HEK293T (cell line): ENCODE data around the gene CCDC88C.
"Not testable (repeated sequence)": the region's sequence is repeated elsewhere in the genome, so short reads cannot be mapped to it uniquely, and the experiment has no call there.

Experiments used
- CTCF ChIA-PET: fragments of 350-600 bp; formaldehyde crosslinking; extraction: SDS; loops from one replicate; lab custom pipeline; 2021; ENCODE audit warnings: antibody characterized with exemption, inconsistent platforms; lab: Yijun Ruan, JAX
- POLR2A ChIA-PET: fragments of 350-600 bp; formaldehyde crosslinking; extraction: SDS; loops from one replicate; lab custom pipeline; 2020; ENCODE audit warnings: antibody characterized with exemption, inconsistent platforms; lab: Yijun Ruan, JAX
- DNase-seq: peaks from one replicate; pipeline ENCODE4 v3.0.0; 2012; ENCODE audit warnings: mixed read lengths; ENCODE audit errors: extremely low spot score
- ARNT ChIP-seq: fragments of 450-650 bp; IDR thresholded peaks from 2 replicates; pipeline ENCODE4 v1.6.1; 2017; ENCODE audit warnings: mild to moderate bottlenecking
- BHLHE40 ChIP-seq: fragments of 450-650 bp; IDR thresholded peaks from 2 replicates; pipeline ENCODE4 v1.6.1; 2016; ENCODE audit warnings: mild to moderate bottlenecking, moderate library complexity, borderline replicate concordance
- CTBP1 ChIP-seq: fragments of 450-650 bp; IDR thresholded peaks from 2 replicates; pipeline ENCODE4 v1.6.1; 2016; ENCODE audit warnings: borderline replicate concordance
- ELF4 ChIP-seq: fragments of 450-650 bp; IDR thresholded peaks from 2 replicates; pipeline ENCODE4 v1.6.1; 2017; ENCODE audit warnings: antibody characterized with exemption
- FOXA1 ChIP-seq: fragments of 450-650 bp; IDR thresholded peaks from 2 replicates; pipeline ENCODE4 v1.6.1; 2016; ENCODE audit warnings: mild to moderate bottlenecking
- FOXK2 ChIP-seq: fragments of 450-650 bp; IDR thresholded peaks from 2 replicates; pipeline ENCODE4 v1.6.1; 2016; ENCODE audit warnings: mild to moderate bottlenecking
- FOXM1 ChIP-seq: fragments of 450-650 bp; IDR thresholded peaks from 2 replicates; pipeline ENCODE4 v1.6.1; 2017; ENCODE audit warnings: mild to moderate bottlenecking, borderline replicate concordance
- HDGF ChIP-seq: fragments of 450-650 bp; IDR thresholded peaks from 2 replicates; pipeline ENCODE4 v1.6.1; 2017; ENCODE audit warnings: antibody characterized with exemption, borderline replicate concordance
- L3MBTL2 ChIP-seq: fragments of 450-650 bp; conservative IDR thresholded peaks from 2 replicates; pipeline ENCODE4 v1.6.1; 2016; ENCODE audit warnings: mild to moderate bottlenecking
- LEF1 ChIP-seq: fragments of 450-650 bp; IDR thresholded peaks from 2 replicates; pipeline ENCODE4 v1.6.1; 2017; ENCODE audit warnings: mild to moderate bottlenecking, borderline replicate concordance
- NFRKB ChIP-seq: fragments of 450-650 bp; IDR thresholded peaks from 2 replicates; pipeline ENCODE4 v1.6.1; 2016; ENCODE audit warnings: mild to moderate bottlenecking, moderate library complexity
- SP1 ChIP-seq: fragments of 450-650 bp; IDR thresholded peaks from 2 replicates; pipeline ENCODE4 v1.6.1; 2017
- SUZ12 ChIP-seq: fragments of 450-650 bp; IDR thresholded peaks from 2 replicates; pipeline ENCODE4 v1.6.1; 2016; ENCODE audit warnings: mild to moderate bottlenecking
- TARDBP ChIP-seq: fragments of 450-650 bp; IDR thresholded peaks from 2 replicates; pipeline ENCODE4 v1.6.1; 2016
- ZNF384 ChIP-seq: fragments of 450-650 bp; IDR thresholded peaks from 2 replicates; pipeline ENCODE4 v1.6.1; 2016
- TF ChIP-seq, protein P1 (sequence below): fragments of 450-650 bp; IDR thresholded peaks from 2 replicates; pipeline ENCODE4 v1.6.1; 2016

CCDC88C gene

DNA sequence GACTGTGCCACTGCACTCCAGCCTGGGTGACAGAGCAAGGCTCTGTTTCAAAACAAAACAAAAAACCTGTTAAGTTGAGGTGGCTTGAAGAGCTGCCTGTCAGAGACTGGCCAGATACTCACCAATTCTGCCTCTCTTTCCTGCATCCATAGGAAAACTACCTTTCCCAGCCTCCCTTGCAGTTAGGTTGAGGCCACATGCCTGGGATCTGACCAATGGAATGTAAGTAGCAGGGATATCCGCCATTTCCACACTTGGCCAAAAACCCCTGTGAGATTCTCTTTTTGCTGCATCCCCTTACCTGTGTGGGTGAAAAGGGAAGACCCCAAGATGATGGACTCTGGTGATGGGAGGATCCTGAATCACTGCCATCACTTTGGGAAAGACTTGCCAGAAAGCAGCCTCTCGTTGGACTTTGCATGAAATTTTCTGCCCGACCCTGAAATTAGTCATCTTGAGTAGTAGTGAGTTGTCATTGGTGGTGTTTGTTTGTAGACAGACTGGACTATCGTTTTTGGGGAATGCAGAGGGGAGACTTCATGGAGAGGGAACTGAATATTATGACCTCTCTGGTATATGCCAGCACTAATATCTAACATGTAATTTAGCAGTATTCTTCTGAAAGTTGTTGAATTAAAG lies 187.1 kb downstream of the CCDC88C start:
- no peak for DNase-seq
- ChIA-PET POLR2A (no interaction called here), CTCF (no interaction called here)
- no peak for TF ChIP-seq ARNT
- no peak for TF ChIP-seq BHLHE40
- no peak for TF ChIP-seq L3MBTL2
- no peak for TF ChIP-seq SUZ12
- TF ChIP-seq LEF1 = no peak
- no peak for TF ChIP-seq FOXK2
- TF ChIP-seq CTBP1 = no peak
- no peak for TF ChIP-seq SP1

DNA sequence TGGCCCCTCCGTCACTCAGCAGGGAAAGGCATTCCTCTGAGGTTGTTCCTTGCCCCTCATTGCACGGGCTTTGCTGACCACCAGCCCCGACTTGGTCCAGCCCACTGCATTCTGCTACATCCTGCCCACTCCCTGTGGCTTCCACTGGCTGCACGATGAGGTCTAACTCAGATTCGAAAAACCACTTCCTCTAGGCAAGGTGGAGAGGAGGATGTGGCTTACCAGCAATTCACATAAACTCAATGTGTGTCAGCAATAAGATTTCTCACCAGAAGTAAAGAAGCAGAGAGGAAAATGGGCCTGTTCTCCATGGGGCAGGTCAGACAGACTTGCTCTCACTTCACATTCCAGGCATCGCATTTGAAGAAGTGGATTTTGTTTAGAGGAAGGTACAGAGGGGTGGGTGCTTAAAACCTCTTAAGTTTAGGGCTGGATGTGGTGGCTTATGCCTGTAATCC lies 187.8 kb downstream of the CCDC88C start:
- CTCF ChIA-PET = no interaction called here
- DNase-seq = no peak
- TF ChIP-seq BHLHE40 (no peak), FOXM1 (no peak), CTBP1 (no peak), HDGF (no peak)
- POLR2A ChIA-PET = no interaction called here

DNA sequence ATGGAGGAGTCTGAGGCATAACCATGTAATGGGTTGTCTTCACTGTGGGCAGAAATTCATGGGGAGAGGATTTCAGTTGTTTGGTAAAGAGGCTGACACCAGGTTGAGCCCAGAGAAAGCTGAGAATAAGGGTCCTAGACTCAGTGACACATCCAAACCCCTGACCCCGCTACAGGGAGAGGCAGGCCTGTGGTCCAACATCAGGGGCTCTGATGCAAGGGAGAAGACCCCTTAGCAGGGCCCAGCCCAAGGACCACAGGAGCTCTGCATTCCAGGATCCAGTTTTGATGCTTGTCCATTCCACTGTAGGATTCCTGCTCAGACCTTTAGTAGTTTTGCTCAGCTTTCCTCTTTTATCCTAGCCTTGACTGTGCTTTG lies 188.6 kb downstream of the CCDC88C start:
- ChIA-PET CTCF (no interaction called here), POLR2A (no interaction called here)
- TF ChIP-seq ELF4 (no peak), NFRKB (no peak), BHLHE40 (no peak), CTBP1 (no peak), FOXA1 (no peak)
- no peak for DNase-seq

GRCh38 chr14:91228112-91229004 lies 189.3 kb downstream of the CCDC88C start:
- ChIA-PET CTCF (no interaction called here), POLR2A (no interaction called here)
- DNase-seq = no peak
- TF ChIP-seq HDGF (no peak), NFRKB (no peak), ZNF384 (no peak), L3MBTL2 (no peak), FOXA1 (no peak)

GRCh38 chr14:91227183-91227628 lies 190.4 kb downstream of the CCDC88C start:
- DNase-seq = no peak
- POLR2A ChIA-PET = no interaction called here
- TF ChIP-seq CTBP1 (no peak), TARDBP (no peak), FOXM1 (no peak), ZNF384 (no peak), NFRKB (no peak), L3MBTL2 (no peak), FOXK2 (no peak), ELF4 (no peak), SUZ12 (no peak), BHLHE40 (no peak), HDGF (no peak), ARNT (no peak), SP1 (no peak)
- TF ChIP-seq, protein P1, sequence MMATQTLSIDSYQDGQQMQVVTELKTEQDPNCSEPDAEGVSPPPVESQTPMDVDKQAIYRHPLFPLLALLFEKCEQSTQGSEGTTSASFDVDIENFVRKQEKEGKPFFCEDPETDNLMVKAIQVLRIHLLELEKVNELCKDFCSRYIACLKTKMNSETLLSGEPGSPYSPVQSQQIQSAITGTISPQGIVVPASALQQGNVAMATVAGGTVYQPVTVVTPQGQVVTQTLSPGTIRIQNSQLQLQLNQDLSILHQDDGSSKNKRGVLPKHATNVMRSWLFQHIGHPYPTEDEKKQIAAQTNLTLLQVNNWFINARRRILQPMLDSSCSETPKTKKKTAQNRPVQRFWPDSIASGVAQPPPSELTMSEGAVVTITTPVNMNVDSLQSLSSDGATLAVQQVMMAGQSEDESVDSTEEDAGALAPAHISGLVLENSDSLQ = no peak
- CTCF ChIA-PET = no interaction called here

GRCh38 chr14:91226360-91226759 lies 191.3 kb downstream of the CCDC88C start:
- POLR2A ChIA-PET, DNase-seq, CTCF ChIA-PET: not testable (repeated sequence)

DNA sequence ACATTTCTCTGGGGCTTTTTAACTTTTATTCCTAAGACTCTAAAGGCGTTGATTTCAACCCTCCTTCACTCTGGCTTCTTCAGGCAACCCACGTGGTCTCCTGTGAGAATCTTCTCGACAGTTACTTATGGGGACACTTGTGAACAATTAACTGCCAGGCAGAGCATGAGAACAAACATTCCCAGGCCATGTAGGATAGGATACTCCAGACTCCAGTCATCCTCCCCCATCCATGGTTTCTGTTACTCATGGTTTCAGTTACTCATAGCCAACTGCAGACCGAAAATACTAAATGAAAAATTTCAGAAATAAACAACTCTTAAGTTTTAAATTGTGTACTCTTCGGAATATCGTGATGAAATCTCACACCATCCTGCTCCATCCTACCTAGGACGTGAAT lies 192.6 kb downstream of the CCDC88C start:
- CTCF ChIA-PET = no interaction called here
- DNase-seq = no peak
- POLR2A ChIA-PET = no interaction called here
- TF ChIP-seq ZNF384 = no peak
- TF ChIP-seq SUZ12 = no peak
- no peak for TF ChIP-seq LEF1
- TF ChIP-seq L3MBTL2 = no peak
- no peak for TF ChIP-seq TARDBP
- no peak for TF ChIP-seq CTBP1
- TF ChIP-seq NFRKB = no peak
- TF ChIP-seq HDGF = no peak
- TF ChIP-seq FOXA1 = no peak
- no peak for TF ChIP-seq BHLHE40
- TF ChIP-seq ARNT = no peak
- TF ChIP-seq FOXK2 = no peak
- TF ChIP-seq SP1 = no peak
- TF ChIP-seq, protein P1 = no peak
- TF ChIP-seq ELF4 = no peak
- TF ChIP-seq FOXM1 = no peak
